IMR-90 (cell line): ENCODE measurements around the gene RELT. TPM values are rescaled to one million over a fixed set of nuclear protein-coding genes. Genes with fewer than 3 reads are reported as not detected.

Source experiments
- ATAC-seq: fragments of 200-7000 bp; cut with Tn5 transposase; 2 replicates; pipeline ENCODE4 v1.9.1; 2020; ENCODE audit warnings: low read depth, mild to moderate bottlenecking, moderate library complexity
- BruUV-seq: library from RNA; stranded (reverse); fragments of 400-500 nt; replicated peaks from 2 replicates; lab custom pipeline; 2021; lab: Mats Ljungman, UMichigan
- CTCF ChIA-PET: fragments of 300-600 bp; formaldehyde crosslinking; extraction: SDS; loops from one replicate; lab custom pipeline; 2021; ENCODE audit warnings: antibody characterized with exemption; lab: Yijun Ruan, JAX
- POLR2A ChIA-PET: fragments of 300-600 bp; sonication (Branson Sonifier 250); formaldehyde crosslinking; loops from one replicate; lab custom pipeline; 2022; ENCODE audit warnings: antibody characterized with exemption; ENCODE audit not compliant: unreplicated experiment; lab: Charles Lee
- DNase-seq: peaks from one replicate; pipeline ENCODE4 v3.0.0; 2013
- H2AFZ ChIP-seq: replicated peaks from 2 replicates; pipeline ENCODE3; 2013; ENCODE audit warnings: low read length, mild to moderate bottlenecking; ENCODE audit not compliant: poor library complexity
- H2AK5ac ChIP-seq: 2 replicates; pipeline ENCODE4 v1.6.1; 2013; ENCODE audit warnings: low read depth, low read length, inconsistent platforms
- H2AK9ac ChIP-seq: replicated peaks from 2 replicates; pipeline ENCODE3; 2013; ENCODE audit warnings: mild to moderate bottlenecking, low read depth, low read length, moderate library complexity; ENCODE audit not compliant: poor library complexity
- H2BK120ac ChIP-seq: 2 replicates; pipeline ENCODE4 v1.6.1; 2013; ENCODE audit warnings: low read depth, low read length, inconsistent platforms
- H2BK15ac ChIP-seq: 3 replicates; pipeline ENCODE4 v1.6.1; 2013; ENCODE audit warnings: low read depth, low read length, inconsistent platforms
- H2BK20ac ChIP-seq: 2 replicates; pipeline ENCODE4 v1.6.1; 2013; ENCODE audit warnings: low read depth, mild to moderate bottlenecking, inconsistent platforms, low read length, moderate library complexity
- H2BK5ac ChIP-seq: 2 replicates; pipeline ENCODE4 v1.6.1; 2013; ENCODE audit warnings: mild to moderate bottlenecking, low read depth, low read length, inconsistent platforms; ENCODE audit not compliant: poor library complexity, severe bottlenecking
- H3K14ac ChIP-seq: replicated peaks from 2 replicates; pipeline ENCODE4 v1.6.1; 2013; ENCODE audit warnings: low read depth, low read length, inconsistent platforms
- H3K18ac ChIP-seq: 2 replicates; pipeline ENCODE4 v1.6.1; 2013; ENCODE audit warnings: low read depth, low read length, control low read depth
- H3K23ac ChIP-seq: 2 replicates; pipeline ENCODE4 v1.6.1; 2013; ENCODE audit warnings: low read depth, low read length, inconsistent platforms
- H3K27ac ChIP-seq: 2 replicates; pipeline ENCODE4 v1.5.1; 2013; ENCODE audit warnings: mild to moderate bottlenecking, control low read depth, low read length; ENCODE audit not compliant: insufficient read depth
- H3K27me3 ChIP-seq: 2 replicates; pipeline ENCODE4 v1.6.1; 2013; ENCODE audit warnings: low read length; ENCODE audit not compliant: control insufficient read depth, insufficient read depth
- H3K36me3 ChIP-seq: 2 replicates; pipeline ENCODE4 v1.6.1; 2013; ENCODE audit warnings: low read length, mixed read lengths; ENCODE audit not compliant: control insufficient read depth, insufficient read depth
- H3K4ac ChIP-seq: 2 replicates; pipeline ENCODE4 v1.6.1; 2013; ENCODE audit warnings: low read depth, low read length, inconsistent platforms
- H3K4me1 ChIP-seq: 2 replicates; pipeline ENCODE4 v1.6.1; 2013; ENCODE audit warnings: low read length, mixed read lengths; ENCODE audit not compliant: control insufficient read depth, insufficient read depth
- H3K4me2 ChIP-seq: 2 replicates; pipeline ENCODE4 v1.6.1; 2013; ENCODE audit warnings: low read depth, mild to moderate bottlenecking, control low read depth, low read length, moderate library complexity
- H3K4me3 ChIP-seq: 2 replicates; pipeline ENCODE4 v1.5.1; 2013; ENCODE audit warnings: low read depth, mild to moderate bottlenecking, control low read depth, low read length, moderate library complexity; ENCODE audit not compliant: insufficient read depth
- H3K56ac ChIP-seq: 2 replicates; pipeline ENCODE4 v1.6.1; 2013; ENCODE audit warnings: low read length, inconsistent platforms; ENCODE audit not compliant: insufficient read depth; ENCODE audit errors: extremely low read depth
- H3K79me1 ChIP-seq, 2 experiments: 2 replicates each; pipeline ENCODE4 v1.6.1; 2013; ENCODE audit warnings: low read length in 2 of 2, inconsistent platforms in 1 of 2, low read depth in 1 of 2
- H3K9ac ChIP-seq: 2 replicates; pipeline ENCODE4 v1.6.1; 2013; ENCODE audit warnings: low read depth, low read length, control low read depth
- H3K9me1 ChIP-seq: 2 replicates; pipeline ENCODE4 v1.6.1; 2013; ENCODE audit warnings: low read length, inconsistent platforms; ENCODE audit not compliant: insufficient read depth
- H3K9me3 ChIP-seq: 2 replicates; pipeline ENCODE4 v1.6.1; 2013; ENCODE audit warnings: low read length; ENCODE audit not compliant: control insufficient read depth, insufficient read depth
- H4K20me1 ChIP-seq: 2 replicates; pipeline ENCODE4 v1.6.1; 2013; ENCODE audit warnings: low read length, inconsistent platforms; ENCODE audit not compliant: insufficient read depth
- H4K5ac ChIP-seq: 2 replicates; pipeline ENCODE4 v1.6.1; 2013; ENCODE audit warnings: mild to moderate bottlenecking, low read depth, low read length, control low read depth
- H4K8ac ChIP-seq, 2 experiments: 2 replicates each; pipeline ENCODE4 v1.6.1; 2013; ENCODE audit warnings: low read depth in 2 of 2, low read length in 2 of 2, control low read depth in 1 of 2, inconsistent platforms in 1 of 2
- H4K91ac ChIP-seq: 2 replicates; pipeline ENCODE4 v1.6.1; 2013; ENCODE audit warnings: low read depth, low read length, inconsistent platforms; ENCODE audit not compliant: insufficient read depth
- BHLHE40 ChIP-seq: fragments of 150-350 bp; IDR thresholded peaks from 2 replicates; pipeline ENCODE4 v1.6.1; 2016; ENCODE audit warnings: mild to moderate bottlenecking, low read depth, low read length
- CHD1 ChIP-seq: IDR thresholded peaks from 2 replicates; pipeline ENCODE4 v1.6.1; 2012; ENCODE audit warnings: low read depth, low read length, improper control_type of control experiment
- CTCF ChIP-seq: conservative IDR thresholded peaks from 2 replicates; pipeline ENCODE4 v1.5.1; 2012; ENCODE audit warnings: mild to moderate bottlenecking, low read depth, low read length, improper control_type of control experiment
- FOS ChIP-seq: fragments of 150-350 bp; IDR thresholded peaks from 2 replicates; pipeline ENCODE4 v1.6.1; 2016; ENCODE audit warnings: low read depth, low read length
- NFE2L2 ChIP-seq: fragments of 150-350 bp; IDR thresholded peaks from 2 replicates; pipeline ENCODE4 v1.6.1; 2016; ENCODE audit warnings: low read depth, mild to moderate bottlenecking, low read length
- RFX5 ChIP-seq: IDR thresholded peaks from 2 replicates; pipeline ENCODE4 v1.8.0; 2012; ENCODE audit warnings: low read depth, mild to moderate bottlenecking, low read length, moderate library complexity
- WGBS, 2 experiments: methylation state at CpG; one replicate each; pipeline versions ENCODE4 v1.1.5 to v1.1.7; 2013; ENCODE audit warnings: missing lambda C conversion rate in 2 of 2; ENCODE audit not compliant: insufficient read length in 1 of 2; ENCODE audit errors: extremely low coverage in 2 of 2; 5-methylcytosine and 5-hydroxymethylcytosine counted together
- dilution Hi-C: fragments of 300-500 bp; cut with HindIII; formaldehyde crosslinking; loops from one replicate; pipeline ENCODE4 v1.14.3; 2018; ENCODE audit warnings: low sequenced_read_pairs; ENCODE audit not compliant: unreplicated experiment
- in situ Hi-C: fragments of 300-500 bp; cut with MboI; formaldehyde crosslinking; loops from 3 replicates; pipeline ENCODE4 v1.14.3; 2019; ENCODE audit warnings: low sequenced_read_pairs, inconsistent platforms, mixed read lengths
- intact Hi-C: fragments of 100-400 bp; cut with micrococcal nuclease; formaldehyde crosslinking; loops from 2 replicates; pipeline ENCODE4 v1.10.0; 2022
- polyA plus RNA-seq, 3 experiments: library from polyadenylated mRNA; depleted of rRNA; stranded (reverse); fragments of >200 nt; gene quantifications; 2 replicates each; pipeline ENCODE4 v1.2.3, GENCODE V29; 2012; ENCODE audit warnings: low replicate concordance in 1 of 3
- total RNA-seq: library from RNA; depleted of rRNA; stranded (reverse); fragments of >200 nt; gene quantifications from 2 replicates; pipeline ENCODE4 v1.2.3, GENCODE V29; 2012

Gene RELT
- total and polyA plus RNA-seq, 2 of the 4 experiments (the other 2 are of a cell fraction): 2.3 to 5.3 TPM

DNA sequence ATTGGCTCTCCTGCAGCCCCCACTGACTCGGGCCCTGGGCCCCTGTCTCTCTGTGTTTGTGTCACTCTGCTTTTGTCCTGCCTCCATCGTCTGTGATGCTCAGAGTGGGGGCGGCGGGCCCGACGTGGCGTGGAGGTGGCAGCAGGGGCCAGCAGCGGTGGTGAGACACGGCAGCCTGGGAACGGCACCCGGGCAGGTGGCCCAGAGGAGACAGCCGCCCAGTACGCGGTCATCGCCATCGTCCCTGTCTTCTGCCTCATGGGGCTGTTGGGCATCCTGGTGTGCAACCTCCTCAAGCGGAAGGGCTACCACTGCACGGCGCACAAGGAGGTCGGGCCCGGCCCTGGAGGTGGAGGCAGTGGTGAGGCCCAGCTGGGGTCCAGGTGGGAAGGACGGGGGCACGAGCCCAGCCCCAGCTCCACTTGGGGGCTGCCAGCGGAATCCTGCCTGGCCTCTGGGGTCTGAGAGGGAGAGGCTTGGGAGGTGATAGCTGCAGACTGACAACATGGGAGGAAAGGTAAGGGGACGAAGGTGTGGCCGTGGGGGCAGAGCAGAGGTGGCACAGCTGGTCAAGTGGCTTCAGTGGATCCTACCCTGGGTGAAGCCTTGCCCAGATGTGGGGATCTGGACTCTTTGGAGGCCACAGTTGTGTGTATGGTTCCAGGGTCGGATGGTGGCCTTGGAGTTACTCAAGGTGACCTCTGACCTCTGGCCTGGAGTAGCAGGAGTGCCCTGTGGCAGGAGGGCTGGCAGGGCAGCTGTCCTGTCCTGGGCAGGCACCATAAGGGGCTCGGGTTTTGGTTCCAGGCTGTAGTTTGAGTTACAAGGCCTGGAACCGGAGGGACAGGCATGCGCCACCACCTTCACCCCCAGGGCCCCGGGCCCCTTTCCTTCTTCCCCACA, 16.2 kb downstream of the RELT start:
- Histone ChIP-seq H4K5ac (no peak overlapping the region), H4K20me1 (peaks cover 14% of the 10 kb centered on the region), H4K8ac (no peak overlapping the region), H2AK5ac (no peak overlapping the region), H3K4ac (no peak overlapping the region), H3K4me2 (no peak overlapping the region), H3K14ac (no peak overlapping the region), H3K9me3 (no peaks in the 10 kb centered on the region), H2BK120ac (no peak overlapping the region), H3K9ac (no peak overlapping the region), H3K23ac (no peak overlapping the region), H2BK15ac (no peak overlapping the region), H3K4me1 (peaks cover 9% of the 10 kb centered on the region), H2AK9ac (peak overlapping the region; percentile 63), H2BK20ac (no peak overlapping the region), H3K79me1 (peaks cover 12 to 23% of the 10 kb centered on the region in 2 experiments), H3K27me3 (no peaks in the 10 kb centered on the region), H3K36me3 (peaks cover 4% of the 10 kb centered on the region; the same call in 1 of the 2 replicates), H3K9me1 (peaks cover 10% of the 10 kb centered on the region; the same call in 1 of the 2 replicates), H3K18ac (no peak overlapping the region), H4K91ac (no peak overlapping the region), H3K27ac (no peak overlapping the region), H3K56ac (no peak overlapping the region), H3K4me3 (no peak overlapping the region), H2BK5ac (no peak overlapping the region), H2AFZ (no peak overlapping the region)
- no TSS peak for BruUV-seq
- POLR2A ChIA-PET: no interaction called here
- CTCF ChIA-PET: interaction anchor here (1.5 to 2.9 kb wide), 3 partner anchors 16 to 86 kb away, joined by 5 to 16 read pairs (median 5); partner anchors contain the start of gene RELT
- intact Hi-C loops (loop anchor here (1.0 kb wide), 3 partner anchors 41 to 97 kb away; no protein-coding TSS in a partner anchor), in situ Hi-C loops (no loop called here), dilution Hi-C loops (no loop called here)
- no peak for ATAC-seq
- no peak for DNase-seq
- WGBS, 2 experiments: 93% methylated on average over 14 of the region's 31 CpGs; no CpG with 5 or more reads in 1 of the 2 experiments
- TF ChIP-seq BHLHE40: no peak
- TF ChIP-seq RFX5: no peak
- no peak for TF ChIP-seq CTCF
- no peak for TF ChIP-seq FOS
- TF ChIP-seq NFE2L2: no peak
- no peak for TF ChIP-seq CHD1
